HFFc6 (cell line): Measurements from ENCODE around the gene PTPRK. TPM values are rescaled to one million over a fixed set of nuclear protein-coding genes. Genes with fewer than 3 reads are reported as not detected.

Source experiments
- DNase-seq: peaks from one replicate; pipeline ENCODE4 v3.0.0-alpha.2; 2018
- H3K27ac Mint-ChIP-seq: 2 replicates; pipeline ENCODE4 v1.8.0; 2020; ENCODE audit warnings: mild to moderate bottlenecking, mixed read lengths
- H3K27me3 Mint-ChIP-seq: 2 replicates; pipeline ENCODE4 v1.8.0; 2021; ENCODE audit warnings: mild to moderate bottlenecking, moderate library complexity, mixed read lengths; ENCODE audit not compliant: insufficient read depth
- H3K36me3 Mint-ChIP-seq: 2 replicates; pipeline ENCODE4 v1.8.0; 2021; ENCODE audit warnings: low read depth, mixed read lengths
- H3K4me1 Mint-ChIP-seq: 2 replicates; pipeline ENCODE4 v1.8.0; 2020; ENCODE audit warnings: low read depth, mixed read lengths
- H3K4me3 Mint-ChIP-seq: 2 replicates; pipeline ENCODE4 v1.8.0; 2020; ENCODE audit warnings: mild to moderate bottlenecking, moderate library complexity, mixed read lengths
- H3K9me3 Mint-ChIP-seq: 2 replicates; pipeline ENCODE4 v1.8.0; 2020; ENCODE audit warnings: mild to moderate bottlenecking, mixed read lengths
- total RNA-seq, 6 experiments: library from RNA; stranded (reverse); fragmentation: NEBNext Ultra II Directional; extraction: Animal tissue kit (Norgen Biotek cat#: 25700); gene quantifications; 2 replicates in 1 of 6; 3 replicates in 5 of 6; pipeline ENCODE4 v1.2.3, GENCODE V29; 2021
- TF ChIP-seq, protein P1 (sequence below): fragments of 200-600 bp; sonication (generic); IDR thresholded peaks from 2 replicates; pipeline ENCODE4 v1.5.0; 2021; ENCODE audit warnings: antibody characterized with exemption, mild to moderate bottlenecking

PTPRK gene
- total RNA-seq, 6 experiments from 2014 or later: 92.8 to 104 (median 97.3) TPM

DNA sequence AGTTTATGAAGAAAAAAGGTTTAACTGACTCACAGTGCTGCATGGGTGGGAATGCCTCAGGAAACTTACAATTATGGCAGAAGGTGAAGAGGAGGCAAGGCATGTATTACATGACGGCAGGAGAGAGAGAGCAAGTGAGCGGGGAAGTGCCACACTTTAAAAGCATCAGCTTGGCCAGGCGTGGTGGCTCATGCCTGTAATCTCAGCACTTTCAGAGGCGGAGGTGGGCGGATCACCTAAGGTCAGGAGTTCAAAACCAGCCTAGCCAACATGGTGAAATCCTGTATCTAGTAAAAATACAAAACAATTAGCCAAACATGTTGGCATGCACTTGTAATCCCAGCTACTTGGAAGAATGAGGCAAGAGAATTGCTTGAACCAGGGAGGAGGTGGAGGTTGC is 406.2 kb downstream of the PTPRK start:
- Mint-ChIP-seq H3K9me3 (no peaks in the 10 kb centered on the region), H3K4me1 (peaks cover 32% of the 10 kb centered on the region), H3K27ac (no peak overlapping the region), H3K4me3 (no peak overlapping the region), H3K27me3 (no peaks in the 10 kb centered on the region; the same call in none of the 2 replicates), H3K36me3 (peaks cover 9% of the 10 kb centered on the region)
- DNase-seq: no peak
- TF ChIP-seq, protein P1, sequence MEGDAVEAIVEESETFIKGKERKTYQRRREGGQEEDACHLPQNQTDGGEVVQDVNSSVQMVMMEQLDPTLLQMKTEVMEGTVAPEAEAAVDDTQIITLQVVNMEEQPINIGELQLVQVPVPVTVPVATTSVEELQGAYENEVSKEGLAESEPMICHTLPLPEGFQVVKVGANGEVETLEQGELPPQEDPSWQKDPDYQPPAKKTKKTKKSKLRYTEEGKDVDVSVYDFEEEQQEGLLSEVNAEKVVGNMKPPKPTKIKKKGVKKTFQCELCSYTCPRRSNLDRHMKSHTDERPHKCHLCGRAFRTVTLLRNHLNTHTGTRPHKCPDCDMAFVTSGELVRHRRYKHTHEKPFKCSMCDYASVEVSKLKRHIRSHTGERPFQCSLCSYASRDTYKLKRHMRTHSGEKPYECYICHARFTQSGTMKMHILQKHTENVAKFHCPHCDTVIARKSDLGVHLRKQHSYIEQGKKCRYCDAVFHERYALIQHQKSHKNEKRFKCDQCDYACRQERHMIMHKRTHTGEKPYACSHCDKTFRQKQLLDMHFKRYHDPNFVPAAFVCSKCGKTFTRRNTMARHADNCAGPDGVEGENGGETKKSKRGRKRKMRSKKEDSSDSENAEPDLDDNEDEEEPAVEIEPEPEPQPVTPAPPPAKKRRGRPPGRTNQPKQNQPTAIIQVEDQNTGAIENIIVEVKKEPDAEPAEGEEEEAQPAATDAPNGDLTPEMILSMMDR: no peak

DNA sequence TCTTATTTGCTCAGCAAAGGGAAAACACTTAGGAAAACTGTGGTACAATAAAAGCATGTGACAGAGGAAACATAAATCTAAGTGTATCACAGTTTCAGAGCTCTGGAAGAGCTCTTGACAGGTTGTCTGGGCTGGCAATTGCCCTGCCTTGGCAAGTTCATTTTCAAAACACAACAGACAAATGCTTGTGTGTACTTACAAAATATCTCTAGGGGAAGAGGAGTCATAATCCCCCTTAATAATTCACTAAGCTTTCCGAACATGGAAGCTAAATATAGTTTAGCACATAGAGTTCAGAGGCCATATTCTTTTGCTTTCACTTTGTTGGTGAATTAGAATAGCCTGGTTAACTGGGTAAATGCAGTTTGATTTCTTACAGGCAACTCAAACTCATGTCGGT is 407.9 kb downstream of the PTPRK start:
- H3K9me3 Mint-ChIP-seq: no peaks in the 10 kb centered on the region
- H3K27me3 Mint-ChIP-seq: no peaks in the 10 kb centered on the region; the same call in none of the 2 replicates
- no peak overlapping the region; the same call in 1 of the 2 replicates for H3K4me3 Mint-ChIP-seq
- H3K4me1 Mint-ChIP-seq: peaks cover 17% of the 10 kb centered on the region
- no peak overlapping the region for H3K27ac Mint-ChIP-seq
- peaks cover 9% of the 10 kb centered on the region for H3K36me3 Mint-ChIP-seq
- DNase-seq: no peak
- TF ChIP-seq, protein P1: no peak

GRCh38 chr6:128111096-128111495 is 409.3 kb downstream of the PTPRK start:
- Mint-ChIP-seq H3K9me3 (no peaks in the 10 kb centered on the region), H3K4me3 (no peak overlapping the region), H3K27me3 (no peaks in the 10 kb centered on the region; the same call in 1 of the 2 replicates), H3K36me3 (peaks cover 5% of the 10 kb centered on the region), H3K27ac (no peak overlapping the region), H3K4me1 (peaks cover 17% of the 10 kb centered on the region)
- no peak for DNase-seq
- TF ChIP-seq, protein P1: no peak

GRCh38 chr6:128107682-128108081 is 412.7 kb downstream of the PTPRK start:
- H3K36me3 Mint-ChIP-seq: peaks cover 6% of the 10 kb centered on the region; the same call in 1 of the 2 replicates
- no peaks in the 10 kb centered on the region for H3K9me3 Mint-ChIP-seq
- peaks cover 11% of the 10 kb centered on the region for H3K4me1 Mint-ChIP-seq
- H3K4me3 Mint-ChIP-seq: no peak overlapping the region
- H3K27me3 Mint-ChIP-seq: no peaks in the 10 kb centered on the region
- DNase-seq: no peak
- TF ChIP-seq, protein P1: no peak
- no peak overlapping the region for H3K27ac Mint-ChIP-seq

- no peaks in the 10 kb centered on the region for H3K27me3 Mint-ChIP-seq
- H3K9me3 Mint-ChIP-seq: no peaks in the 10 kb centered on the region
- DNase-seq: no peak
- no peak overlapping the region for H3K4me3 Mint-ChIP-seq
- TF ChIP-seq, protein P1: no peak
- peaks cover 5% of the 10 kb centered on the region; the same call in 1 of the 2 replicates for H3K4me1 Mint-ChIP-seq
- no peak overlapping the region for H3K27ac Mint-ChIP-seq
- H3K36me3 Mint-ChIP-seq: peaks cover 9% of the 10 kb centered on the region; the same call in 1 of the 2 replicates
Observed at GRCh38 chr6:128099571-128100197, 420.7 kb downstream of the PTPRK start.
